Stimulated activated CD4-positive, alpha-beta T cell treated with anti-CD3 and anti-CD28 coated beads, Interleukin-1b, Interleukin-23, amount 100 ng/mL, for 48 hours (primary cell): ENCODE measurements around the gene ELMOD1.

Experiments used
- DNase-seq: peaks from one replicate; pipeline ENCODE4 v3.0.0-alpha.2; 2020

ELMOD1 gene

DNA sequence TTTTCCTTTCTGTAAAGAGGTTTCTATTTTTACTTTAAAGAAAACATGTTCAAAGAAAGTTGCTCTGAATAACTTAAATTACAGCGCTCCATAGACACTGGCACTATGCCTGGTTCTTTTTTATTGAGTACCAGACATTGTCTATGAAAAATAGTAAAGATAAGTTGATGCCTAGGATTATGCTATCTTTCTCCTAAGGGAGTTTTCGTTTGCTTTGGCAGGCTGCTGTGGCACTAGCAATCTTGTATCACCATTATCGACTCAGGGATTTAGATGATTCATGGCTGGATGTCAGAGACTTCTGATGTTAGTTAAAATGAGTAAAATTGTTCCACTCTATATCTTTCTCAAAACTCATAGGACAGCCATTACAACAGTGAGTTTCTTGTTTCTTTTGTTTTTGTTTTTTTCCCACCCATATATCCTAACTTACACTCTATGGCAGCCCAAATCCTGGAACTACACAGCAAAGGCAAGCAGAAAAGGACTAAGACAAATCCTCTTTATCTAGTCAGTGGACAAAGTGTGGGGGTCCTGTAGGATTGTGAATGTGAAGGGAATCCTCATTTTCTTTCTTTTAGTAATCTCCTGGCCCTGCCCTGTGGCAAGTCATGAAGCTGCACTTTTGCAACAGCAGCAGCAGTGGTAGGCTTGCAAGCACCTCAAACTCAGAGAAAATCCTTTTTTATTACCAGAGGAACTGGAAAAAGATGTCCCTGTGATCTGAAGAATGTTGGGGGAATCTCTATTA, 100.2 kb downstream of the ELMOD1 start:
- no peak for DNase-seq

DNA sequence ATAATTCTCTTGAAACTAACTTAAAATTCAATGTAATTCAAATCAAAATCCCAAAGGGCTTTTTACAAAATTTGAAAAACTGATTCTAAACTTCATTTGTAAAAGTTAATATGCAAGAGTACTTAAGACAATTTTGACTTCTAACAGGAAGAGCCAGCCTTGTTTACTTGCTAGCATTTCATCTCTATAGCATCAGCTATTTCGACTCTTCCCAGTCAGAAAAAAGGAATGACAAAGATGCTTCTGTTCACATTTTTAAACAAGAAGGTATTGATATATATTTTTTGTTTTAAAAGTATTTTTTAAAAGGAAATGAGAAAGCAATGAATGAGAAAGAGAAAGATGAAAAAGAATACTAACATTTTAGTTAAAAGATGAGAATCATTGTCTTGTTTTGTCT, 104.5 kb downstream of the ELMOD1 start:
- no peak for DNase-seq

DNA sequence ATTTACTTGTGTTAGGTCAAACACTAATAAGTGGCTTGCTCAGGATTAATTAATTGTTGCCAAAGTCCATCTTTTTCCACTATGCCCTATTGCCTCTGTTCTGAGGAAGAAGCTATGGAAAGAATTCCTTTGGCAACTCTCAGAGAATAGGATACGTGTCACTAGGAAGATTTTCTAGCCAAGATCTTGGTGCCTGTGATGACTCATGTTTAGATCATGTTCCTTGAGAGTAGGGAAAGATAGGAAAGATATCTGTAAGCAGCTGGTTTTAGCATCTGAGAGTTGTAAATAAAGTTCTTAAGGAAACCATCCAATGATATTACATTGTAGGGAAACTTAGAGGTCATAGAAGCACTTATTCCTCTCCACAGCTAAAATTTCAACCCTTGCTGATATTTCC, 105.2 kb downstream of the ELMOD1 start:
- no peak for DNase-seq

DNA sequence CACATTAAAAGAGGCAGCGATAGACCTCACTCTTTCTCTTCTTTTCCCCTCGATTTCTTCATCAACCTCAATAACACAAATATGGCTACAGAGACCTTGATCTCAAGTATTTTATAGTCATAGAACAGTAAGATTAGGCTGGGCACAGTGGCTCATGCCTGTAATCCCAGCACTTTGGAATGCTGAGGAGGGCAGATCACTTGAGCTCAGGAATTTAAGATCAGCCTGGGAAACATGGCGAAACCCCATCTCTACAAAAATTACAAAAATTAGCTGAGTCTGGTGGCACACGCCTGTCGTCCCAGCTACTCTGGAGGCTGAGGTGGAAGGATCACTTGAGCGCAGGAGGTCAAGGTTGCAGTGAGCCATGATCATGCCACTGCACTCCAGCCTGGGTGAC, 106.3 kb downstream of the ELMOD1 start:
- DNase-seq = no peak

DNA sequence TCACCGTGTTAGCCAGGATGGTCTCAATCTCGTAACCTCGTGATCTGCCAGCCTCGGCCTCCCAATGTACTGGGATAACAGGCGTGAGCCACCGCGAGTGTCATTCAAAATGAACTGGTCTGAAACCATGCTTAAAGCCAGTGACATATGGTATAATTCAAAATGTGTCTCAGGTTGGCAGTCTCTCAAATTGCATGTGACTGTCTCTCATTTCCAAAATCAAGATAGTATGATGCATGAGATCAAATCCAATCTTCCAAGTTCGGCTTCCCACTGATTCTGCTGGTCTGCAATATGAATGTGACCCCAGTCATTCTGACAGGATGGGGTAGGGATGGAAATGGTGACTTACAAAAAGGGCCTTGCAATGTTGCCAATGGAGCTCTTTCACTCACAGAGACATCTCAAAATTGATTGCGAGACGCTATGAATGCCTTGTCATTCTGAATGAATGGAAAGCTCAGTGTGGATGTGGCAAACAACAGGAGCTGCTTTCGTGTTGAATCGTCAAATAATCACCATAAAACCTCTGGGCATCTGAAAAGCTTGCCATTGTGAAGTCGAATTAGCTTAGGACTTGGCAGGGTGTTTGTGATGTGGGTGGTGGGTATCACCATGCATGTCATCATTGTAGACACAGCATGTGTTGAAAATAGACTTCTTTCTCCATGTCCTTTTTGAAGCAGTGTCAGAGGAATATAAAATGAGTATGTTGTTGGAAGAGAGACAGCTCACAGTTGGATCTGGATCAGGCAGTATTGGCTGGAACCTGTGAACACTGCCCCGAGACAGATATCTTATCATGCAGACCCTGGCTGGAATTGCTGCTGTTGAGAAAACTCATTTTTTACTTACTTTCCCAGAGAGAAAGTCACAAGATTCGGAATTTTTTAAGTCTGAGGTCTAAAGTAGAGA, 108.7 kb downstream of the ELMOD1 start:
- DNase-seq = no peak

DNA sequence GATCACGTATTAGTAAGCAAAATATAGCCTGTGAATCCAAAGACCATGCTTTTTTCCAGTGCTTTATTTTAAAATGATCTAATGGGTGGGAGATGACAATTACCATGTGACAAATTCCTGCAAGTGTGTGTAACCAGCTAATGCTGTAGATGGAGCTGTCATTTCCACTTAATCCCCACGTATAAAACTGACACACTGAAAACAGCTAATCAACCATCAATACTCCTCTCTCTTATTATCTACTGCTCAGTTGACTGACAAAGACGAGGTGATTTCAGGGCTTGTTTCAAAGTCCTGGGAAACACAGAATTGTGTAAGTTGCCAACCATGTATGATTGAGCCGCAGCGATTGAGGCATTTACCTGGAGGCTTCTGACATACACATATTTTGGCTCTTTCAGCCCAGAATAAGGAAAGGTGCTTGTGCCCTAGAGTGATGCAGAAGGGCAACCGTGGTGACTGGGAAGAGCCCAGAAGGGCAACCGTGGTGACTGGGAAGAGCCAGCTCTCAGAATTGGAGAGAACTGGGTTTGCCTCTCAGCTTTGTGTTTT, 111.2 kb downstream of the ELMOD1 start:
- DNase-seq = no peak

DNA sequence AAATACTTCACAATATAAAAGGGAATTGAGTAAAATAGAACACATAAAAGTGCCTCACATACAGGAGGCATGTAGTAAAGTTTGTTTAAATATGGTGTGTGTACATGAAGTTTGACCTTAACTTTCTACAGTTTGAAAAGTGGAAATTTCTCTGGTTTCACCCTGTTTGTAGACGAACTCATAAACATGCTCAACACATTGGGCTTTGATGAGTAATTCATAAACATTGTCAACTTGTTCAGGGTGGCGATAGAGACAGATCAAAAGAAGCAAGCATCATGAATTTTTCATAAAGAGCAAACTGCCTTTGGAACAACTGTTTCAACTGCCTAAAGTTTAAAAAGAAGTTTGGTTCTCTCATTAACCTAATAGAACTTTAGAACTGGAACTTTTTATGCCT, 111.8 kb downstream of the ELMOD1 start:
- DNase-seq = no peak

DNA sequence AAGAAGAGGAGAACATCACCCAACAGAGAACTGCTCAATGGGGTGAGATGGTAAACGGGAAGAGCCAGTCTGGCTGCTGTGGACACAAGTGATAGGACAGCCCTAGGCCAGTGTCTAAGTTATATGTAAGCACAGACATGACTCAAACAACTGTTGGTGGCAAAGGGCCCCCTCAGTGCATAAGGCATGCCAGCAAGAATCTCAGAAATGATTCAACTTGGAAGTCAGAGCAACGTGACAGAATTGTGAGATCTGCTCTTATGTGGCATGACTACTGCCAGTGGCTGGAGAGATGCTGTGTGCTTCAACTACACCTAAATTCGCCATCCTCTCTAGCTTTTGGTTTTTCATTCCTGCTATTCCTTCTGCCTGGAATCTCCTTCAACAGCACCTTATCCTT, 113.5 kb downstream of the ELMOD1 start:
- no peak for DNase-seq

DNA sequence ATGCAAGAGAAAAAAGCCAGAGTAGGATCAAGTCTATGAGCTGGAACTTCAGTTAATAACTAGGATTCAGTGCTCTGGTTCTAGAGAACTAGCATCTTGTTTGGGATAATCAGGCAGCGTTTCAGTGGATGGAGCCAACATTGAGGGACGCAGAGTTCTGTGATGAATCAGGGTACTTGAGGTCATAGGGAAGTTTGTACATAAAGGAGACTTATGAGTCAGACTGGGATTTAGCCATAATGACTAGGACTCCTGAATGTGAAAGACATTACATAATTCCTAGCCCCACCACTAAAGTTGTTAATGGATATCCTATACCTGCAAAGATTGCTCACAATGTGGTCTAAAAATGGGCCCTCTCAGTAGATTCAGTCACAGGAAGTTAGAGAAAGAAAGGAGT, 114.1 kb downstream of the ELMOD1 start:
- DNase-seq = no peak

DNA sequence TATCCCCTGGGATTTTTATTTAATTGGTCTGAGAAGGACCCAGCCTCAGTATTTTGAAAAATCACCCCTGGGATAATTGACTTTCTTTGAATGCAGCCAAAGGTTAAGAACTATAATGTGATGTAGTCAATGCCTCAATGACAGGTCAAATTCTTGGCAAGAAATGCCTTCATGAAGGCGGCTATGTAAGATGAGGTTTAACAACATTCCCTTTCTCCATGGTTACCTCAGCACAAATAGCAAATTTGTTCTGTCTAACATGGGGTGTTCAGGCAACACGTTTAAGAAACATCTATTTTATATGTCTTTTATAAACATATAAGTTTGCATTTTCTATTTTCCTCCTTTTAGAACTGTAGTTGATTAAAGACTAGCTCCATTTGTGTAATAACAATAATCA, 115.6 kb downstream of the ELMOD1 start:
- no peak for DNase-seq

DNA sequence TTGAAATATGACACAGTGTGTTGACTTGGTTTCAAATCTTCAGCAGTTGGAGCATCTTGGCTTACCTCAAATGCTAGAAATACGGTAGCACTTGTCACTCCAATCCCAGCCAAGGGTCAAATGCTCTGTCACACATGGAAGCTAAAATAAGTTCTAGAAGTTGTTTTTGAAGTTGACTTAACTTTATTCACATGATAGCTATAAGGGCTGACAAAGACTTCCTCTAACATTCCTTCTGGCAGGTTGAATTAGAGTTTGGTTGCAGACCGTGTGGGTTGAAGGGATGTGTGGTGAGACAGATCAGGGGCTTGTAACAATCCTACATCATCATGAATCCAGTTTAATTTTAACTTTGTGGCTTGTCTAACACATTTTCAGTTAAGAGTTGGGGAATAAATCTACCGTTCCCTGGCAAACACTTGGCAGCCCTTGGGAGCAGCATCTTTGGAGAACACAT, 116.3 kb downstream of the ELMOD1 start:
- no peak for DNase-seq

DNA sequence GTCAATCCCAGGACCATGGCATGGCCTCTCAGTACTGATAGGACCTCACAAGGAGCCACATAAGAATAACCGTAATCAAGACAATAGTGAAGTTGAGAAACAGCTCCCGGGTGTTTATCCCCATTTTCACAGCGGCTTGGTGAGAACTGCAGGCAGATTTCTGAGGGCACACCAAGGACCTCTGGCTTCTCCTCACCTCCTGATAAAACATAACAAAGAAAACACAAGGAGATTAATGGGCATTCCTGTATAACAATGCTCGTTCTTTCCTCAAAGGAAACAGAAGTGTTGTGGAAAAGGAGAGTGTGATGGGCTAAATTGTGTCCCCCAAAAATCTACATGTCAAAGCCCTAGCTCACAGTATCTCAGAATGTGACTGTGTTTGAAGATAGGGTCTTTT, 116.9 kb downstream of the ELMOD1 start:
- DNase-seq = no peak

DNA sequence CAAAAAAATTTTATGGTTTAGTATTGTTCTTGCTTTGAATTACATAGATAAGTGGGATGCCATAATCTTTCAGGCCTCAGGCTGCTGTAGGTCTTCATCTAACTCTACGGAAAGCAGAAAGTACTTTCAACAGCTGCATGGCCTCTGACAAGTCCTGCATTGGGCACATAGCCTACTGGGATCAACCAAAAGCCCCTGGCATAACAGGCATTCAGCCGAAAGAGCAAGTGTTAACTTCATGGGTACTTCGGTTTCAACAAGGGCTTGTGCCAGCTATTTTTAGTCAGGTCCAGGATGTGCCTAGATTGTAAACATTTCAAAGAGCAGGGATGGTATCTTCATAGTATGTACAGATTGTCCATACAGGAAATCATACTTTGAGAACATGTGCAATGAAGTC, 117.8 kb downstream of the ELMOD1 start:
- DNase-seq = no peak

DNA sequence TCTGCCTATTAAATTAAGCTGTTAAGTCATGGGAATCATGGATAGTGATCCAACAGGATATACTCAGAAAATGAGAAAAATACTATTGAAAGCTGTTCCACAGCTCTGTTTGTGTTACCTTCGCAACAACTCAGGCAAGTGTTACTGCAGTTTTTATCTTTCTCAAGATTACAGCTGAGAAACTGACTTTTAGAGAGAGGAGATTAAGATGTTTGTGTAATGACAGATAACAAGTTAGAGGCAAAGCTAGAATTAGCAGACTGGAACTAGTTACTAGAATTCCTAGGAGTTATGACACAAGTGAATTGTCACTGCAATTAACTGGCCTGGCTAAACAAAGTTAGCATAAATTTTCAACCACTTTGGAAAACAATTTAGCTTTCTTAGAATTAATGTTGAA, 119.4 kb downstream of the ELMOD1 start:
- no peak for DNase-seq

DNA sequence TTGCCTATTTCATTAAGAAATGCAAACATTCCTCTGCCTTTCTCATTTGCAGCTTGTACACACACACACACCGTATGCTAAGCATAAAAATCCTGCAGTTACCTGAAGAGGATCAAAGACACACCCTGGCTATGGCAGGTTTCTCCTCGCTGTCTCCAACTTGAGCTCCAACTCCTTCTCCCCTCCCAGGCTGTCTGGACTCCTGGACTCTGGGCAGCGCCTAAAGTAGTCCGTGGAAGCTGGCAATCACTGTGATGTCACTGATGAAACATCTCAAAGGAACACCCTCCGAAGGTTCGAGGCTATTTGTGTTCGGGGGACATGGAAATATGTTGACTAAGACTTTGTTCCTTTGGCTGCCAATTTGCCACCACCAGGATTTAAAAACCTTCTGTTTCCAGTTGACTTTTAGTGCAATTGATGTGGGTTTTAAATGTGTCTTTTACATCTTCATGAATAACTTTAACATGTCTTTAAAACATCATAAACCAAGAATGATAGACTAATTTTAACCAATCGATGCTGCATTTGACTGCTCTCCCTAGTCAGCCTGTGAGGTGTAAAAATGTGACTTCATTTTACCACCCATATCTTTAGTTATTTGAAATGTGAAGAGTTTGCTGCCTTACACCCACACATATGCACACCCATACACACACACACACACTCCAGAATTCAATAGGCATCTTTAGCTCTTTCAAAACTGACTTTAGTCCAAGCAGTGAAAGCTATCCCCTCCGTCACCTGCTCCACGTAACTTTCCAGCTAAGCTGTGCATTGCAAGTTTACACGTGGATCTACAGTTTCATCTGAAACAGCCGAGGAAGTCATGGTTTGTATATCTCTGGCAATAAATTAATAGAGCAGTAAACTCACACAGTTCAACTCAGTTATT, 121.2 kb downstream of the ELMOD1 start, which contains the start of gene SLN:
Gene SLN (minus strand): TSS at position 196 of the 895 bp plus-strand sequence.
- no peak for DNase-seq

DNA sequence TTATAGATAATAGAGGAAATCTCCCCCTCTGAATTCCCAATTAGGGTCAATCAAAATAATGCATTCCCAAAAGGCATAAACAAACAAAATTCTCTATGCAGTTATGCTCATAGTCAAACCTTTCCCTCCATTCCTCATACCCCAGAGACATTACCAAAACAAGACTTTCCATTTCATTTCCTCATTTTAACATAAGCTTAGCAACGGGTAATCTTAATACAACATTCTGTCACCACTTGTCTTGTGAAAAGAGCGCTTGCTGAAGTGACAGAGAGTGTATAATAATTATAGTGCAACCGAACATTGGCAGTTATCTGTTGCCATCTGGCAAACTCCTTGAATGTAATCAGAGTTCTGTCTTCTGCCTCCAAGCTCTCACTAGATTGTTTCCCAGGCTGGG, 122.1 kb downstream of the ELMOD1 start:
- no peak for DNase-seq
